RWPE2 (cell line): ENCODE results near the gene KCNN3.

Source experiments
- ATAC-seq: fragments of 200-7000 bp; cut with Tn5 transposase; 3 replicates; pipeline ENCODE4 v1.9.1; 2021; ENCODE audit warnings: low read depth
- DNase-seq: peaks from one replicate; pipeline ENCODE4 v3.0.0-alpha.2; 2020; ENCODE audit warnings: low spot score
- H3K27ac ChIP-seq: fragments of 450-650 bp; 2 replicates; pipeline ENCODE4 v1.5.1; 2017; ENCODE audit warnings: mild to moderate bottlenecking; ENCODE audit not compliant: poor library complexity, severe bottlenecking
- H3K27me3 ChIP-seq: fragments of 250-450 bp; sonication (Bioruptor Pico); 2 replicates; pipeline ENCODE4 v1.5.1; 2021; ENCODE audit warnings: mild to moderate bottlenecking, moderate library complexity; ENCODE audit not compliant: insufficient read depth, poor library complexity, severe bottlenecking
- H3K36me3 ChIP-seq: fragments of 250-450 bp; sonication (Bioruptor Pico); 2 replicates; pipeline ENCODE4 v1.5.1; 2020; ENCODE audit warnings: low read depth, mild to moderate bottlenecking, moderate library complexity
- H3K4me1 ChIP-seq: fragments of 250-450 bp; sonication (Bioruptor Pico); 2 replicates; pipeline ENCODE4 v1.5.1; 2021; ENCODE audit warnings: mild to moderate bottlenecking, moderate library complexity; ENCODE audit not compliant: insufficient read depth, poor library complexity, severe bottlenecking
- H3K4me3 ChIP-seq: fragments of 250-450 bp; sonication (Bioruptor Pico); 2 replicates; pipeline ENCODE4 v1.5.1; 2021; ENCODE audit warnings: mild to moderate bottlenecking, moderate library complexity; ENCODE audit not compliant: severe bottlenecking
- H3K9me3 ChIP-seq: fragments of 250-450 bp; sonication (Bioruptor Pico); 2 replicates; pipeline ENCODE4 v1.5.1; 2021; ENCODE audit warnings: mild to moderate bottlenecking, moderate library complexity; ENCODE audit not compliant: severe bottlenecking
- TF ChIP-seq, protein P1 (sequence below): fragments of 450-650 bp; IDR thresholded peaks from one replicate; pipeline ENCODE4 v1.5.1; 2017; ENCODE audit warnings: mild to moderate bottlenecking, moderate library complexity; ENCODE audit not compliant: poor library complexity, severe bottlenecking

Gene KCNN3

DNA sequence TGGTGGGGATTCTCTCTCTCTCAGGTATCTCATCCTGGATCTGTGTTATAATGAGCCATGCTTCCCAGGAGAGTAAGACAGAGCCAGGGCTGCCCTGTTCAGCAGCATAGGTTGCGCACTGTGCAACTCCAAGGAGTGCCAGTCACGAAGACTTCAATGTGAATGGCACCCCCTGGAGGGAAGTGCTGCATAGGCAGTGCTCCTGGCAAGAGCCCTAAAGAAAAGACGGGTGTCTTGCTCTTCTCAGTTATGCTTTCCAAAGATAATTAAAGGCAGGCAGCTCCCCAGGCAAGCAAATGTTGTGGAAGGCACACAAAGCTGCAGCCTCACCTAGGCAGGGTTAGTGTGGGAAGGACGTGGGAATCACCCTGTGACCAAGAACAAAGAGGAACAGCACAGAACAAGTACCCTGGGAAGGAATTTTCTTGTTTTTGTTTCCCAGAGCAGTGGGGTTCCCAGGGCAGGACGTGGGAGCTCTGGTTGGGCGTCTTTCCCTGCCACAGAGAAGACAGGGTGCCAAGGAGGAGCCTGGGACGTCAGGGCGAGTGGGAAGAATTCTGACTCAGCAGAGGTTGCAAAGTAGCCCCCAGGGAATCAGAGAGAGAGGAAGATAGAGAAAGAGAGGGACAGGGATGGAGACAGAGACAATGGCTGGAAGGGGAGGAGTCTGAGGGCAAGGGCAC, 120.9 kb downstream of the KCNN3 start:
- no peak for DNase-seq
- Histone ChIP-seq H3K27me3 (peaks cover 10% of the 10 kb centered on the region), H3K36me3 (no peaks in the 10 kb centered on the region), H3K27ac (no peak overlapping the region), H3K4me1 (no peaks in the 10 kb centered on the region), H3K4me3 (no peak overlapping the region), H3K9me3 (no peaks in the 10 kb centered on the region)
- TF ChIP-seq, protein P1, sequence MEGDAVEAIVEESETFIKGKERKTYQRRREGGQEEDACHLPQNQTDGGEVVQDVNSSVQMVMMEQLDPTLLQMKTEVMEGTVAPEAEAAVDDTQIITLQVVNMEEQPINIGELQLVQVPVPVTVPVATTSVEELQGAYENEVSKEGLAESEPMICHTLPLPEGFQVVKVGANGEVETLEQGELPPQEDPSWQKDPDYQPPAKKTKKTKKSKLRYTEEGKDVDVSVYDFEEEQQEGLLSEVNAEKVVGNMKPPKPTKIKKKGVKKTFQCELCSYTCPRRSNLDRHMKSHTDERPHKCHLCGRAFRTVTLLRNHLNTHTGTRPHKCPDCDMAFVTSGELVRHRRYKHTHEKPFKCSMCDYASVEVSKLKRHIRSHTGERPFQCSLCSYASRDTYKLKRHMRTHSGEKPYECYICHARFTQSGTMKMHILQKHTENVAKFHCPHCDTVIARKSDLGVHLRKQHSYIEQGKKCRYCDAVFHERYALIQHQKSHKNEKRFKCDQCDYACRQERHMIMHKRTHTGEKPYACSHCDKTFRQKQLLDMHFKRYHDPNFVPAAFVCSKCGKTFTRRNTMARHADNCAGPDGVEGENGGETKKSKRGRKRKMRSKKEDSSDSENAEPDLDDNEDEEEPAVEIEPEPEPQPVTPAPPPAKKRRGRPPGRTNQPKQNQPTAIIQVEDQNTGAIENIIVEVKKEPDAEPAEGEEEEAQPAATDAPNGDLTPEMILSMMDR: peak; percentile 22
- ATAC-seq: peak; percentile 55

DNA sequence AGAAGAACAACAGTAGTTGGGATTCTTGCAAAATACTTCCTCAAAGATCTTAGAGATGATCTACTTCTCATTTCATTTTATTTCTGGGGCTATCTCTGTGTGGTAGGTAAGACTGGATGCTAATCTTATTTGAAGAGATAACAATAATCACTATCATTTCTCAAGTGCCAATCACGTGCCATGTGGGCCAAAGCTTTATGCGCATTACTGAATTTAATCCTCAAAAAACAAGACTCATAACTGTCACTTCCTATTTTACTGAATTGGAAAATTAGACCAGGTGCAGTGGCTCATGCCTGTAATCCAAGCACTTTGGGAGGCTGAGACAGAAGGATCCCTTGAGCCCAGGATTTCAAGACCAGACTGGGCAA, 121.7 kb downstream of the KCNN3 start:
- Histone ChIP-seq H3K36me3 (no peaks in the 10 kb centered on the region), H3K27me3 (peaks cover 12% of the 10 kb centered on the region), H3K9me3 (no peaks in the 10 kb centered on the region), H3K4me1 (no peaks in the 10 kb centered on the region), H3K4me3 (no peak overlapping the region), H3K27ac (no peak overlapping the region)
- TF ChIP-seq, protein P1: no peak
- ATAC-seq: no peak
- no peak for DNase-seq

DNA sequence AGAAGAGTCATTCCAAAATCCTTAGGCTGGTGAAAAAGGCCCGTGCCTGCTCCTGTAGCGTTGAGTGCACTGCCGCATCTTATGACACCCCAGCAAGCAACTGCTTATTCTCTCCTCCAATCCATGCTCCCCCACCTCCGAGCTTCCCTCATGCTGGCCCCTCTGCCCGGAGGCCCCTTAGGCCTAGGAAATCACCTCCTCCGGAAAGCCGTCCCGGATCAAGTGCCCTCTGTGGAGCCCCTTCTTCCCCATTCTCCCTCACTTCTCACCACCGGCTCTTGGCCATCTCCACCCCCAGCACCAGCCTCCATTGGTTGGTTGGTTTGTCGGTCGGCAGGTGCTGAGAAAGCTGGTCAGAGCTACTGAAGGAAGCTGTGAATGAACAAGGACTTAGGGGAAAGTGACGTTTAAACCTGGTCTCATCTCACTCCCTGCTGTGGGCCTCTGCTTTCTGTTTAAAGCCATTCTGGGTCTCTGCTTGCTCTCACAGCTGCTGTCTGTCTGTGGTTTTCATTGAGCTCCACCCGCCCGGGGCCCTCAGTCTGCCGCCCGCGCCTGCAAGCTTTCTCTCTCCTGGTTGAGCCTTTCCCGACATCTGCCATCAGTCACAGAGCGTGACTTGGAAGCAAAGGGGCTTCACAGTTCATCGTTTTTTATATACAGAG, 122.2 kb downstream of the KCNN3 start:
- Histone ChIP-seq H3K27ac (no peak overlapping the region), H3K27me3 (peaks cover 12% of the 10 kb centered on the region), H3K36me3 (no peaks in the 10 kb centered on the region), H3K9me3 (no peaks in the 10 kb centered on the region), H3K4me3 (no peak overlapping the region), H3K4me1 (no peaks in the 10 kb centered on the region)
- DNase-seq (no peak), ATAC-seq (no peak)
- TF ChIP-seq, protein P1: no peak

DNA sequence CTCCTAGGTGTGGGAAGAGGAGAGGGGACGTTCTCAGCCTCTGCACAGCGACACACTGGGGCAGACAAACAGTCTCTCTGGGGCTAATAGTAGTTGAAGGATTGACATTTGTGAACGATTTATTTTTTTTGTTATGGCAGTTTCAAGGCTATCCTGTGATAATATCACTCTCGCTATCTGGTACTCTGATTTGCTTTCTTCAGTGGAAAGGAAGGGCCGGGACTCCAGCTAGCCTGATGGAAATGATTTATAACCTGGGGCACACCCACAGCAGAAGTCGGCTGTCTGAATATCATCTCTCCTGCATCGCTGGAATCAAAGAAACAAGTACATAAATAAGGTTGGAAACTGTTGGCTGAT, 122.7 kb downstream of the KCNN3 start:
- Histone ChIP-seq H3K9me3 (no peaks in the 10 kb centered on the region), H3K27ac (no peak overlapping the region), H3K36me3 (no peaks in the 10 kb centered on the region), H3K4me1 (no peaks in the 10 kb centered on the region), H3K27me3 (peaks cover 12% of the 10 kb centered on the region), H3K4me3 (no peak overlapping the region)
- ATAC-seq: no peak
- TF ChIP-seq, protein P1: no peak
- DNase-seq: no peak
